GM23338 (cell line): ENCODE measurements around the gene PHRF1.

Source experiments
- CTCF ChIP-seq, 2 experiments: fragments of 200-600 bp in 1 of 2; sonication (generic) in 1 of 2; conservative IDR thresholded peaks; 2 replicates each; pipeline versions ENCODE4 v1.5.1 to v1.6.1; 2016 to 2017; ENCODE audit warnings: antibody characterized with exemption in 2 of 2, low read depth in 2 of 2, mild to moderate bottlenecking in 2 of 2, moderate library complexity in 1 of 2
- ETS1 ChIP-seq: IDR thresholded peaks from 2 replicates; pipeline ENCODE4 v1.6.1; 2016; ENCODE audit warnings: antibody characterized with exemption
- EZH2phosphoT487 ChIP-seq: fragments of 200-600 bp; sonication (generic); IDR thresholded peaks from one replicate; pipeline ENCODE4 v1.8.1; 2018; ENCODE audit warnings: antibody characterized with exemption; ENCODE audit not compliant: unreplicated experiment
- ZNF114 ChIP-seq: fragments of 250-450 bp; sonication (Bioruptor Pico); IDR thresholded peaks from 2 replicates; pipeline ENCODE4 v1.5.0; 2020; ENCODE audit warnings: mild to moderate bottlenecking, moderate library complexity

GRCh38 chr11:656426-656825 lies 80.2 kb downstream of the PHRF1 start:
- TF ChIP-seq ZNF114 (CRISPR knock-in tag): no peak
- TF ChIP-seq ETS1: no peak
- TF ChIP-seq CTCF (conservative IDR thresholded peaks at IDR 0.05; ENCODE audit: low read depth in 2 of 2): no peak
- TF ChIP-seq EZH2phosphoT487: no peak
